K562 (cell line): ENCODE measurements around the gene ARID3A. TPM values are rescaled to one million over a fixed set of nuclear protein-coding genes. Genes with fewer than 3 reads are reported as not detected.

Experiments
- ATAC-seq: fragments of 200-7000 bp; cut with Tn5 transposase; 3 replicates; pipeline ENCODE4 v1.9.1; 2020; ENCODE audit warnings: moderate library complexity
- BruUV-seq: library from RNA; stranded (reverse); fragments of 400-500 nt; replicated peaks from 2 replicates; lab custom pipeline; 2021; lab: Mats Ljungman, UMichigan
- CTCF ChIA-PET: fragments of 300-600 bp; formaldehyde crosslinking; extraction: SDS; loops from one replicate; lab custom pipeline; 2021; ENCODE audit warnings: low intra/inter-chr PET ratio; lab: Yijun Ruan, JAX
- POLR2A ChIA-PET: fragments of 300-600, 350-650 bp; sonication (Branson Sonifier 250); formaldehyde crosslinking; extraction: SDS; loops from one replicate; lab custom pipeline; 2021; ENCODE audit warnings: antibody characterized with exemption, inconsistent platforms; lab: Yijun Ruan, JAX
- DNase-seq, 4 experiments: peaks; one replicate each; pipeline versions ENCODE4 v3.0.0 to v3.0.0-alpha.2; 2011 to 2018; ENCODE audit warnings: low spot score in 3 of 4, mixed read lengths in 3 of 4; ENCODE audit errors: extremely low read depth in 1 of 4
- FAIRE-seq: peaks from 2 replicates; lab custom pipeline; 2011; peaks lifted over from hg19 to GRCh38; lab: Jason Lieb, UNC
- H2AFZ ChIP-seq: 2 replicates; pipeline ENCODE4 v1.6.0; 2011; ENCODE audit warnings: low read depth, low read length, control low read depth, inconsistent platforms
- H3K27ac ChIP-seq: fragments of 200-600 bp; 3 replicates; pipeline ENCODE4 v1.8.0; 2011; ENCODE audit warnings: low read depth, mild to moderate bottlenecking, control low read depth, inconsistent platforms, low read length, moderate library complexity, mixed read lengths; ENCODE audit errors: extremely low read depth
- H3K27me3 ChIP-seq, 2 experiments: fragments of 300-600 bp in 1 of 2; 2 replicates in 1 of 2; 3 replicates in 1 of 2; pipeline versions ENCODE4 v1.6.0 to v1.8.0; 2011; ENCODE audit warnings: inconsistent platforms in 2 of 2, low read length in 2 of 2, mild to moderate bottlenecking in 1 of 2, mixed read lengths in 1 of 2, moderate library complexity in 1 of 2; ENCODE audit not compliant: control insufficient read depth in 2 of 2, insufficient read depth in 2 of 2
- H3K36me3 ChIP-seq: fragments of 300-600 bp; 3 replicates; pipeline ENCODE4 v1.8.0; 2011; ENCODE audit warnings: mild to moderate bottlenecking, low read length, inconsistent platforms; ENCODE audit not compliant: control insufficient read depth, insufficient read depth
- H3K4me1 ChIP-seq, 2 experiments: fragments of 200-600 bp in 1 of 2; replicated peaks in 1 of 2; 2 replicates in 1 of 2; 3 replicates in 1 of 2; pipeline versions ENCODE4 v1.5.1 to v1.8.0; 2011; ENCODE audit warnings: inconsistent platforms in 2 of 2, low read length in 2 of 2, mild to moderate bottlenecking in 1 of 2, mixed read lengths in 1 of 2, moderate library complexity in 1 of 2; ENCODE audit not compliant: control insufficient read depth in 2 of 2, insufficient read depth in 2 of 2
- H3K4me2 ChIP-seq: 2 replicates; pipeline ENCODE4 v1.6.1; 2011; ENCODE audit warnings: low read length, control low read depth, inconsistent platforms, mixed read lengths; ENCODE audit not compliant: insufficient read depth
- H3K4me3 ChIP-seq: fragments of 200-600 bp; sonication (generic), shearing (Covaris generic); 2 replicates; pipeline ENCODE4 v1.5.1; 2016; ENCODE audit warnings: control low read depth, inconsistent platforms
- H3K79me2 ChIP-seq: fragments of 200-600 bp; 3 replicates; pipeline ENCODE4 v1.8.0; 2011; ENCODE audit warnings: low read length, inconsistent platforms; ENCODE audit not compliant: control insufficient read depth, insufficient read depth
- H3K9ac ChIP-seq, 2 experiments: 2 replicates each; pipeline versions ENCODE4 v1.6.0 to v1.6.1; 2011; ENCODE audit warnings: low read depth in 2 of 2, low read length in 2 of 2, control low read depth in 1 of 2, inconsistent platforms in 1 of 2, mild to moderate bottlenecking in 1 of 2, mixed read lengths in 1 of 2; ENCODE audit not compliant: insufficient read depth in 1 of 2
- H3K9me1 ChIP-seq: one replicate; pipeline ENCODE4 v1.6.0; 2011; ENCODE audit warnings: inconsistent platforms, mild to moderate bottlenecking, low read length, moderate library complexity; ENCODE audit not compliant: control insufficient read depth, insufficient read depth
- H3K9me3 ChIP-seq: replicated peaks from 2 replicates; pipeline ENCODE4 v1.5.1; 2011; ENCODE audit warnings: low read depth, low read length, inconsistent platforms; ENCODE audit not compliant: control insufficient read depth, insufficient read depth
- H4K20me1 ChIP-seq: replicated peaks from 2 replicates; pipeline ENCODE4 v1.6.1; 2011; ENCODE audit warnings: low read length, inconsistent platforms, mixed read lengths; ENCODE audit not compliant: control insufficient read depth, insufficient read depth
- BCOR ChIP-seq: fragments of 450-650 bp; IDR thresholded peaks from 2 replicates; pipeline ENCODE4 v1.6.1; 2016
- HDAC2 ChIP-seq: fragments of 450-650 bp; IDR thresholded peaks from 2 replicates; pipeline ENCODE4 v1.6.1; 2016; ENCODE audit warnings: mild to moderate bottlenecking
- RBM25 ChIP-seq: fragments of 200-400 bp; formaldehyde crosslinking; IDR thresholded peaks from 2 replicates; pipeline ENCODE4 v1.6.1; 2018; ENCODE audit warnings: low read length, low read depth, moderate library complexity; ENCODE audit not compliant: severe bottlenecking
- ZNF121 ChIP-seq: sonication (generic); formaldehyde crosslinking; conservative IDR thresholded peaks from 2 replicates; pipeline ENCODE4 v1.8.0; 2022; ENCODE audit warnings: missing genetic modification reagents
- ZNF324 ChIP-seq: fragments of 250-450 bp; sonication (Bioruptor Pico); IDR thresholded peaks from 2 replicates; pipeline ENCODE4 v1.4.0; 2020; ENCODE audit warnings: mild to moderate bottlenecking
- WGBS: fragments of 100-300 bp; shearing (Covaris generic); methylation state at CpG from one replicate; pipeline ENCODE4 v1.1.6; 2016; ENCODE audit warnings: low coverage, mixed read lengths; ENCODE audit not compliant: insufficient coverage; ENCODE audit errors: missing lambda C conversion rate; 5-methylcytosine and 5-hydroxymethylcytosine counted together
- in situ Hi-C: fragments of 300-500 bp; cut with MboI; formaldehyde crosslinking; loops from 4 replicates; pipeline ENCODE4 v1.15.0; 2018; ENCODE audit warnings: inconsistent platforms, mixed read lengths
- intact Hi-C: fragments of 100-400 bp; cut with micrococcal nuclease; formaldehyde crosslinking; loops from 2 replicates; pipeline ENCODE4 v1.14.2; 2022
- polyA plus RNA-seq, 8 experiments: library from polyadenylated mRNA; depleted of rRNA in 4 of 8; stranded (reverse) in 5 of 8; unstranded in 3 of 8; fragments of >200 nt; fragmentation: Nextera tagmentation in 2 of 8; fragmentation: Illumina TruSeq in 1 of 8; extraction: Ambion mirVana in 2 of 8; extraction: Trizol in 1 of 8; gene quantifications; 2 replicates each; pipeline versions ENCODE4 v1.2.1 to v1.2.3, GENCODE V29; 2011 to 2014; ENCODE audit warnings: inconsistent platforms in 1 of 8, missing spikeins in 1 of 8
- total RNA-seq, 7 experiments: library from RNA; depleted of rRNA in 6 of 7; stranded (reverse); fragments of >200 nt in 6 of 7; fragmentation: Illumina TruSeq in 2 of 7; extraction: Trizol in 2 of 7; gene quantifications; 2 replicates each; pipeline versions ENCODE4 v1.2.1 to v1.2.3, GENCODE V29; 2011 to 2021; ENCODE audit warnings: low replicate concordance in 1 of 7

The ARID3A gene
- total and polyA plus RNA-seq, 9 of the 15 experiments (the other 6 are each of a cell fraction or from before 2014, with no cell fraction given): 1.4 to 118 (median 31.2) TPM

- in situ Hi-C loops: no loop called here
- H3K36me3 ChIP-seq: peaks cover 68% of the 10 kb centered on the region; the same call in 2 of the 3 replicates
- H2AFZ ChIP-seq: no peak overlapping the region
- POLR2A ChIA-PET: interaction anchor here (0.6 to 3.2 kb wide), 2 partner anchors 9 to 11 kb away, joined by 3 to 15 read pairs; partner anchors contain the start of genes MED16 and RNU6-9
- H3K9me1 ChIP-seq: peaks cover 5% of the 10 kb centered on the region
- DNase-seq (no peak), ATAC-seq (no peak), FAIRE-seq (no peak)
- peak overlapping the region; percentile 55; the same call in 2 of the 3 replicates for H3K27ac ChIP-seq
- peak overlapping the region in 1 of 2 experiments; percentile 77; a peak in 2 of 4 replicates for H3K9ac ChIP-seq
- 81% methylated on average over 6 of the region's 7 CpGs for WGBS
- 0 out of 2 replicates have a peak, but pooled peaks have one; percentile 12 for TF ChIP-seq HDAC2
- peak; percentile 59; the same call in 1 of the 2 replicates for TF ChIP-seq BCOR
- 0 out of 2 replicates have a peak, but pooled peaks have one; percentile 20 for TF ChIP-seq ZNF121 (CRISPR knock-in tag)
- no peak for TF ChIP-seq ZNF324 (CRISPR knock-in tag)
- peak; percentile 36 for TF ChIP-seq RBM25
- BruUV-seq: no TSS peak
- peaks cover 67% of the 10 kb centered on the region for H3K79me2 ChIP-seq
- CTCF ChIA-PET: interaction anchor here (0.6 kb wide), 1 partner anchor 99 kb away, joined by 3 read pairs; no protein-coding TSS in a partner anchor
- no peaks in the 10 kb centered on the region for H3K27me3 ChIP-seq
- H3K9me3 ChIP-seq: no peaks in the 10 kb centered on the region
- H3K4me2 ChIP-seq: no peak overlapping the region; the same call in 1 of the 2 replicates
- H3K4me1 ChIP-seq: peaks cover 48 to 83% of the 10 kb centered on the region in 2 experiments
- H3K4me3 ChIP-seq: no peak overlapping the region
- intact Hi-C loops: no loop called here
- peaks cover 12% of the 10 kb centered on the region for H4K20me1 ChIP-seq
Observed at GRCh38 chr19:902093-902370, 23.8 kb upstream of the ARID3A start.
